Spinal cord (tissue), 10 donors: ENCODE data around the gene SMOC2. TPM values are rescaled to one million over a fixed set of nuclear protein-coding genes. Genes with fewer than 3 reads are reported as not detected.
A peak's percentile ranks its signal among the peaks of the same experiment; 100 is the strongest.

ENCODE experiments used
- DNase-seq, 6 donors: peaks; one replicate each; pipeline versions ENCODE4 v3.0.0 to v3.0.0-alpha.2; 2013 to 2015; ENCODE audit warnings: low spot score in 6 of 6, low read depth in 4 of 6
- H3K27ac ChIP-seq: one replicate; pipeline ENCODE4 v1.5.1; 2013; ENCODE audit warnings: low read depth, low read length, control low read depth
- H3K27me3 ChIP-seq: one replicate; pipeline ENCODE4 v1.6.1; 2013; ENCODE audit warnings: low read length; ENCODE audit not compliant: control insufficient read depth, insufficient read depth
- H3K36me3 ChIP-seq: one replicate; pipeline ENCODE4 v1.6.1; 2013; ENCODE audit warnings: low read length; ENCODE audit not compliant: control insufficient read depth, insufficient read depth
- H3K4me1 ChIP-seq: one replicate; pipeline ENCODE4 v1.6.1; 2013; ENCODE audit warnings: low read length; ENCODE audit not compliant: control insufficient read depth, insufficient read depth
- H3K4me3 ChIP-seq: one replicate; pipeline ENCODE4 v1.5.1; 2013; ENCODE audit warnings: low read depth, low read length, control low read depth
- H3K9me3 ChIP-seq: one replicate; pipeline ENCODE4 v1.6.1; 2013; ENCODE audit warnings: low read length; ENCODE audit not compliant: control insufficient read depth, insufficient read depth
- WGBS: methylation state at CpG from one replicate; pipeline ENCODE4 v1.1.5; 2013; ENCODE audit warnings: missing lambda C conversion rate; ENCODE audit not compliant: insufficient coverage; 5-methylcytosine and 5-hydroxymethylcytosine counted together
- polyA plus RNA-seq, 2 donors: library from polyadenylated mRNA; unstranded; fragments of 120-200 nt; gene quantifications; one replicate each; pipeline ENCODE4 v1.2.1, GENCODE V29; 2013; ENCODE audit not compliant: insufficient read length in 2 of 2
- total RNA-seq, 2 donors: library from RNA; depleted of rRNA in 1 of 2; stranded (reverse); fragments of 120-200 nt in 1 of 2; fragments of >200 nt in 1 of 2; gene quantifications; one replicate each; pipeline versions ENCODE4 v1.2.3 to v1.2.4, GENCODE V29; 2013 to 2014
- donor health status: healthy.

Gene SMOC2
- total and polyA plus RNA-seq, 4 donors = 8.3 to 96.0 (median 45.6) TPM

DNA sequence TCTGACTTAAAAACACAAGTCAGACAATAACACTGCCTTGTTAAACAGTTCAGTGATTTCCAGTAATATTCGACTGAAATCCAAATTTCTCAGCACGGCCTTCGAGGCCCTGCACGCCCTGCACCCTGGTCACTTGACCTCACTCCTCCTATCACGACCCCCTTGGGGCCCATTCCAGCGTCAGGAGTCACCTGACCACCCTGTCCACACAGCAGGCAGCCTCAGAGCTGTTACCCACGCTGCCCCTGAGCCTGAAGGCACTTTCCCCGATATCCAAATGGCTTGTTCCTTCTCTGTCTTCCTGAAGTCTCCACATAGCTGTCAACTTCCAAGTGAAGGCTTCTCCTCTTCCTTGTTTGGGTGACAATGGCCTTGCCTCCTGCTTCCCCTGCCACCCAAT, 33.1 kb upstream of the SMOC2 start:
- H3K9me3 ChIP-seq = no peaks in the 10 kb centered on the region
- no peaks in the 10 kb centered on the region for H3K27me3 ChIP-seq
- H3K27ac ChIP-seq = no peak overlapping the region
- no peak for DNase-seq
- 82% methylated on average over 8 of the region's 8 CpGs for WGBS
- no peaks in the 10 kb centered on the region for H3K4me1 ChIP-seq
- no peak overlapping the region for H3K4me3 ChIP-seq
- no peaks in the 10 kb centered on the region for H3K36me3 ChIP-seq

GRCh38 chr6:168408504-168409136, 32.4 kb upstream of the SMOC2 start:
- Histone ChIP-seq H3K27me3 (no peaks in the 10 kb centered on the region), H3K4me1 (no peaks in the 10 kb centered on the region), H3K9me3 (no peaks in the 10 kb centered on the region), H3K36me3 (no peaks in the 10 kb centered on the region), H3K4me3 (no peak overlapping the region), H3K27ac (no peak overlapping the region)
- DNase-seq = no peak
- WGBS = 93% methylated on average over 13 of the region's 13 CpGs

- WGBS = 85% methylated on average over 6 of the region's 8 CpGs
- DNase-seq = no peak
- Histone ChIP-seq H3K9me3 (no peaks in the 10 kb centered on the region), H3K4me1 (peaks cover 2% of the 10 kb centered on the region), H3K27me3 (no peaks in the 10 kb centered on the region), H3K4me3 (no peak overlapping the region), H3K27ac (no peak overlapping the region), H3K36me3 (no peaks in the 10 kb centered on the region)
These were observed 30.9 kb upstream of the SMOC2 start for GRCh38 chr6:168410035-168410434.

- Histone ChIP-seq H3K27me3 (peaks cover 2% of the 10 kb centered on the region), H3K4me1 (peaks cover 7% of the 10 kb centered on the region), H3K36me3 (no peaks in the 10 kb centered on the region), H3K27ac (no peak overlapping the region), H3K4me3 (no peak overlapping the region), H3K9me3 (no peaks in the 10 kb centered on the region)
- peak in 1 of 6 donors; percentile 28 for DNase-seq
- WGBS = 62% methylated on average over 17 of the region's 19 CpGs
These were observed 30.4 kb upstream of the SMOC2 start for GRCh38 chr6:168410554-168411011.

DNA sequence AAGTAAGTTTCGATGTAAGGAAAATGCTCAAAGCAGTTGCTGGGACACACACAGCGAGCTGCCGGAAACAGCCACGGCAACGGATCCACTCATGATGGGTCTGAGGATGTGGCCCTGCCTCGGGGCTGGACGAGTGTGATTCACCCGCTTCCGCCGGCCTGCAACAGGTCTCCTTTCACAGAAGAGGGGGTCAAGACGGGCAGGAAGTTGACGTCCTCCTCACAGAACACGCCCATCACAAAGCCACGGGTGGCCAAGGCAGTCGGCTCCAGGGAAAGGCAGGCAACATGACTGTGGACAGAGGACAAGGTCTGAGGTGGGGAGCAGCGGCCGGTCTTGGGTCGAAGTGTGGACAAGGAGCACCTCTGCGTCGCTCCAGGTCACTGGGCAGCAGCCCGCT, 29.9 kb upstream of the SMOC2 start:
- no peak for DNase-seq
- 93% methylated on average over 21 of the region's 21 CpGs for WGBS
- Histone ChIP-seq H3K4me1 (peaks cover 8% of the 10 kb centered on the region), H3K36me3 (no peaks in the 10 kb centered on the region), H3K27ac (no peak overlapping the region), H3K4me3 (no peak overlapping the region), H3K9me3 (no peaks in the 10 kb centered on the region), H3K27me3 (peaks cover 2% of the 10 kb centered on the region)

GRCh38 chr6:168411793-168412192, 29.2 kb upstream of the SMOC2 start:
- 95% methylated on average over 26 of the region's 28 CpGs for WGBS
- H3K27ac ChIP-seq = no peak overlapping the region

GRCh38 chr6:168412456-168412855, 28.5 kb upstream of the SMOC2 start:
- Histone ChIP-seq H3K27ac (no peak overlapping the region), H3K36me3 (no peaks in the 10 kb centered on the region), H3K27me3 (peaks cover 3% of the 10 kb centered on the region), H3K4me3 (no peak overlapping the region), H3K9me3 (no peaks in the 10 kb centered on the region), H3K4me1 (peaks cover 14% of the 10 kb centered on the region)
- no peak for DNase-seq
- 97% methylated on average over 16 of the region's 18 CpGs for whole genome bisulfite sequencing

More at GRCh38 chr6:168411793-168412192, 29.2 kb upstream of the SMOC2 start:
- no peaks in the 10 kb centered on the region for H3K36me3 ChIP-seq
- H3K4me1 ChIP-seq = peaks cover 8% of the 10 kb centered on the region
- peaks cover 2% of the 10 kb centered on the region for H3K27me3 ChIP-seq
- no peaks in the 10 kb centered on the region for H3K9me3 ChIP-seq
- DNase-seq = no peak
- no peak overlapping the region for H3K4me3 ChIP-seq

DNA sequence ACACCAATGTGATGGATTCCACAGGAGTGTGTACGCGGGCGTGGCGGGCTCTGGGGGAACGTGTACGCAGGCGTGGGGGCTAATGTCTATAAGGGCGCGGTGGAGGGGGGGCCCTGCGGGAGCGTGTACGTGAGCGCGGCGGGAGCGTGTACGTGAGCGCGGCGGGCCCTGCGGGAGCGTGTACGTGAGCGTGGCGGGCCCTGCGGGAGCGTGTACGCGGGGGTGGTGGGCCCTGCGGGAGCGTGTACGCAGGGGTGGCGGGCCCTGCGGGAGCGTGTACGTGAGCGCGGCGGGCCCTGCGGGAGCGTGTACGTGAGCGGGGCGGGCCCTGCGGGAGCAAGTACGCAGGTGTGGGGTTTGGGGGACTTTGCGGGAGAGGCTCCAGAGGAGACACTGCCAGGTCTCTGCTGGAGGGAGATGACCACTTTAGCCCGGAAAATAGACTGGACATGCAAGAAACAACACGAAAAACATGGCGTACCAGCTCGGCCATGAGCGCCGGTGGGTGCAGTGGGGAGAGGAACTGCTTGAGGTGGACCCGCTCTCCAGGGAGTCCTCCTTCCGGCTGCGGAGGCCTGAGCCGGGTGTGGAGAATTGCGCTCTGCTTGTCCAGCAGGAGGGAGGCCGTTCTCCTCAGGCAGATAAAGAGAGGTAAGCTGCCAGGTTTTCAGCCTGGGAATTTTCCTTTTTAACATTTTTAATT, 27.8 kb upstream of the SMOC2 start:
- peaks cover 21% of the 10 kb centered on the region for H3K4me1 ChIP-seq
- H3K27ac ChIP-seq = no peak overlapping the region
- no peaks in the 10 kb centered on the region for H3K36me3 ChIP-seq
- H3K4me3 ChIP-seq = no peak overlapping the region
- DNase-seq = no peak
- H3K27me3 ChIP-seq = peaks cover 5% of the 10 kb centered on the region
- H3K9me3 ChIP-seq = no peaks in the 10 kb centered on the region
- 97% methylated on average over 51 of the region's 59 CpGs for WGBS

- DNase-seq = no peak
- 93% methylated on average over 11 of the region's 17 CpGs for WGBS
- Histone ChIP-seq H3K9me3 (no peaks in the 10 kb centered on the region), H3K4me3 (no peak overlapping the region), H3K36me3 (no peaks in the 10 kb centered on the region), H3K27ac (no peak overlapping the region), H3K27me3 (peaks cover 5% of the 10 kb centered on the region), H3K4me1 (peaks cover 28% of the 10 kb centered on the region)
These were observed 27.1 kb upstream of the SMOC2 start for GRCh38 chr6:168413856-168414255.
